ENCODE measurements around the gene MTARC1. TPM values are rescaled to one million over a fixed set of nuclear protein-coding genes. Genes with fewer than 3 reads are reported as not detected.

The MTARC1 gene
- total and polyA plus RNA-seq, 2 donors (not counting 1 experiment from before 2014, with no cell fraction given), result 0.49 to 2.9 TPM

GRCh38 chr1:220748089-220748934 is 38.4 kb upstream of the MTARC1 start, which contains the start of gene MTARC2:
MTARC2 (plus strand) TSS chr1:220748322; CDS start chr1:220748532, 210 bp downstream.
- TF ChIP-seq EZH2 (IDR thresholded peaks at IDR 0.05; ENCODE audit: borderline replicate concordance, insufficient read depth, low read depth, low read length, poor library complexity, severe bottlenecking) (no peak), CTCF (IDR thresholded peaks at IDR 0.05) (no peak)
- peak within 1 kb of the TSS; percentile 77 for H3K4me2 ChIP-seq (replicated peaks; ENCODE audit: low read depth, low read length, poor library complexity, severe bottlenecking)
- H3K79me2 ChIP-seq (ENCODE audit: control insufficient read depth, insufficient read depth, low read length), result no peaks in the 10 kb centered on the region
- Mint-ChIP-seq H3K27me3 (peaks cover 40% of the 10 kb centered on the region), H3K4me3 (peak within 1 kb of the TSS; percentile 92), H3K27ac (peak within 1 kb of the TSS; percentile 59), H3K9me3 (ENCODE audit: insufficient read depth) (no peaks in the 10 kb centered on the region), H3K4me1 (peaks cover 24% of the 10 kb centered on the region)
- POLR2A ChIA-PET, result interaction anchor here (0.9 to 1.9 kb wide), 4 partner anchors 20 to 58 kb away, joined by 3 to 9 read pairs (median 3); partner anchors contain the start of gene C1orf115
- intact Hi-C loops (cut with micrococcal nuclease), result loop anchor here (1.0 kb wide), 1 partner anchor 22 kb away; no protein-coding TSS in a partner anchor
- ATAC-seq (ENCODE audit: low read depth) (peak; percentile 93), DNase-seq (peak; percentile 52)
- no peaks in the 10 kb centered on the region for H4K20me1 ChIP-seq (ENCODE audit: control insufficient read depth, insufficient read depth, low read length, poor library complexity, severe bottlenecking)
- H3K4me1 ChIP-seq (ENCODE audit: control insufficient read depth in 2 of 2, insufficient read depth in 2 of 2, low read length in 2 of 2), result peaks cover 16 to 20% of the 10 kb centered on the region in 2 donors
- peak within 1 kb of the TSS; percentile 65 for H3K9ac ChIP-seq (ENCODE audit: low read length)
- no peaks in the 10 kb centered on the region for H3K36me3 ChIP-seq (replicated peaks in 1 of 2; ENCODE audit: control extremely low read depth in 1 of 2, control insufficient read depth in 1 of 2, extremely low read depth in 1 of 2, insufficient read depth in 2 of 2, low read length in 1 of 2)
- no peaks in the 10 kb centered on the region for H3K9me3 ChIP-seq (ENCODE audit: control extremely low read depth in 1 of 3, control insufficient read depth in 2 of 3, insufficient read depth in 1 of 3, low read length in 2 of 3)
- H3K27me3 ChIP-seq (replicated peaks in 1 of 4; ENCODE audit: control extremely low read depth in 1 of 4, control insufficient read depth in 3 of 4, insufficient read depth in 4 of 4, low read length in 3 of 4), result peaks cover 0 to 36% (median 11%) of the 10 kb centered on the region in 4 experiments
- peak within 1 kb of the TSS in 4 of 5 experiments; percentile 42 to 65 (median 58) for H3K4me3 ChIP-seq (ENCODE audit: control extremely low read depth in 1 of 5, extremely low read depth in 1 of 5, insufficient read depth in 1 of 5, low read depth in 2 of 5, low read length in 4 of 5)
- no peak within 1 kb of the TSS for H3K27ac ChIP-seq (ENCODE audit: low read length in 2 of 2)
- peak within 1 kb of the TSS; percentile 74 for H2AFZ ChIP-seq (ENCODE audit: insufficient read depth, low read depth, low read length, poor library complexity, severe bottlenecking)
- 4% methylated on average over 77 of the region's 77 CpGs for WGBS (ENCODE audit: insufficient coverage)
- CTCF ChIA-PET, result interaction anchor here (1.1 to 5.5 kb wide), 4 partner anchors 13 to 67 kb away, joined by 4 to 25 read pairs (median 14); no protein-coding TSS in a partner anchor

All from B cell (primary cell).